ENCODE measurements around the gene SCD. TPM values are rescaled to one million over a fixed set of nuclear protein-coding genes. Genes with fewer than 3 reads are reported as not detected.
"Not testable (repeated sequence)": the region's sequence is repeated elsewhere in the genome, so short reads cannot be mapped to it uniquely, and the experiment has no call there.

The SCD gene
- 819 and 937 TPM in 2 replicates for total RNA-seq

GRCh38 chr10:100346765-100347567, at the start of gene SCD:
Gene SCD (plus strand): TSS chr10:100347233. CDS start chr10:100347505, 272 bp downstream.
- peak within 1 kb of the TSS; percentile 96 for H3K4me3 ChIP-seq (ENCODE audit: low read depth, low read length)
- TF ChIP-seq, protein P1, sequence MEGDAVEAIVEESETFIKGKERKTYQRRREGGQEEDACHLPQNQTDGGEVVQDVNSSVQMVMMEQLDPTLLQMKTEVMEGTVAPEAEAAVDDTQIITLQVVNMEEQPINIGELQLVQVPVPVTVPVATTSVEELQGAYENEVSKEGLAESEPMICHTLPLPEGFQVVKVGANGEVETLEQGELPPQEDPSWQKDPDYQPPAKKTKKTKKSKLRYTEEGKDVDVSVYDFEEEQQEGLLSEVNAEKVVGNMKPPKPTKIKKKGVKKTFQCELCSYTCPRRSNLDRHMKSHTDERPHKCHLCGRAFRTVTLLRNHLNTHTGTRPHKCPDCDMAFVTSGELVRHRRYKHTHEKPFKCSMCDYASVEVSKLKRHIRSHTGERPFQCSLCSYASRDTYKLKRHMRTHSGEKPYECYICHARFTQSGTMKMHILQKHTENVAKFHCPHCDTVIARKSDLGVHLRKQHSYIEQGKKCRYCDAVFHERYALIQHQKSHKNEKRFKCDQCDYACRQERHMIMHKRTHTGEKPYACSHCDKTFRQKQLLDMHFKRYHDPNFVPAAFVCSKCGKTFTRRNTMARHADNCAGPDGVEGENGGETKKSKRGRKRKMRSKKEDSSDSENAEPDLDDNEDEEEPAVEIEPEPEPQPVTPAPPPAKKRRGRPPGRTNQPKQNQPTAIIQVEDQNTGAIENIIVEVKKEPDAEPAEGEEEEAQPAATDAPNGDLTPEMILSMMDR (IDR thresholded peaks at IDR 0.05; ENCODE audit: insufficient read depth, low read depth, low read length), result no peak
- peak; percentile 96 for DNase-seq (ENCODE audit: low read depth)

DNA sequence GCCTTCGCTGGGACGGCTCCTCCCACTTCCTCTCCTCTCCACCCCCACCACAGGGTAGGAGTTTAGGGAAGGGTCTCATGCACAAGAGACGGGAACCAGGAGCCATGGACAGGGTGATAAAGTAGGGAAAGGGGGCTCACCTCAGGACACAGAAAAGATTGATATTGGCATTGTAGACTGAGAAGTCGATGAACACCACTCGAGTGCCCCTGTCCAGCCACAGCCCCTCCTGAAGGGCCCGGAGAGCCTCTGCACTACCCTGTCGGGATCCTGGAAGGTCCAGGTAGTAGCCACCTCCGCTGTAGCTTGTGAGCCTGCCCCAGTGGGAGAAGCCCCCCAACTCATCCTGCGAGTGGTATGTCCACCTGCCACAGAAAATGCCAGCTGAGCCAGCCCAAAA, 49.8 kb upstream of the SCD start:
- TF ChIP-seq, protein P1 (IDR thresholded peaks at IDR 0.05; ENCODE audit: insufficient read depth, low read depth, low read length), result no peak
- H3K4me3 ChIP-seq (ENCODE audit: low read depth, low read length), result no peak overlapping the region
- DNase-seq (ENCODE audit: low read depth), result no peak

DNA sequence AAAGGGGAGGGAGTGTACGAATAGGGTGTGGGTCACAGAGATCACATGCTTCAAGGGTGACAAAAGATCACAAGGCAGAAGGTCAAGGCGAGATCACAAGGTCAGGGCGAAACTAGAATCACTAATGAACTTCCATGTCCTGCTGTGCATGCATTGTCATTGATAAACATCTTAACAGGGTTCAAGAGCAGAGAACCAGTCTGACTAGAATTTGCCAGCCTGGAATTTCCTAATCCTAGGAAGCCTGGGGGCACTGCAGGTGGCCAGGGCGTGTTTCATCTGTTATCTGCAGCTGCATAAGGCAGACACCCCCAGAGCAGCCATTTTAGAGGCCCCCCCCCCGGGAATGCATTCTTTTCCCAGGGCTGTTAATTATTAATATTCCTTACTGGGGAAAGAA, 45.9 kb upstream of the SCD start:
- DNase-seq (ENCODE audit: low read depth); H3K4me3 ChIP-seq (ENCODE audit: low read depth, low read length): not testable (repeated sequence)

- TF ChIP-seq, protein P1 (IDR thresholded peaks at IDR 0.05; ENCODE audit: insufficient read depth, low read depth, low read length), result peak; percentile 68
- DNase-seq (ENCODE audit: low read depth), result peak; percentile 28
- H3K4me3 ChIP-seq (ENCODE audit: low read depth, low read length), result no peak overlapping the region
These were observed 43.2 kb upstream of the SCD start for GRCh38 chr10:100303724-100304319.

GRCh38 chr10:100304414-100304813, 42.6 kb upstream of the SCD start:
- TF ChIP-seq, protein P1 (IDR thresholded peaks at IDR 0.05; ENCODE audit: insufficient read depth, low read depth, low read length), result no peak
- no peak overlapping the region for H3K4me3 ChIP-seq (ENCODE audit: low read depth, low read length)
- no peak for DNase-seq (ENCODE audit: low read depth)

DNA sequence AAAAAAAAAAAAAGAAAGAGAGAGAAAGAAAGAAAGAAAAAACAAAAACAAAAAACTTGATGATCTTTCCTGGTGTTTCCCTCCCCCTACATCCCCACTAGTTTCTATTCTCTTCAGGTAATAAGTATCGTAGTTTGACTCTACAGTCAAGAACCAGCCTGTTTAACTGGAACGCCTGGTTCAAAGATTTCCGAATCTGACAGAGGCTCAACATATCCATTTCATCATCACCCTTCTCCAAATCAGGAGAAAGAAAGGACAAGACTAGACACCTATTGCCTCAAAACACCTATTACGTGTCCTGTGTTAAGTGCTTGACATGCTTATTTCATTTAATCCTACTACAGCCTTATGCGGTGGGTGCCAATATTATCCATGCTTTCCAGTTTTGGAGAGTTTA, 40.2 kb upstream of the SCD start:
- H3K4me3 ChIP-seq (ENCODE audit: low read depth, low read length), result no peak overlapping the region
- DNase-seq (ENCODE audit: low read depth), result no peak
- TF ChIP-seq, protein P1 (IDR thresholded peaks at IDR 0.05; ENCODE audit: insufficient read depth, low read depth, low read length), result no peak

DNA sequence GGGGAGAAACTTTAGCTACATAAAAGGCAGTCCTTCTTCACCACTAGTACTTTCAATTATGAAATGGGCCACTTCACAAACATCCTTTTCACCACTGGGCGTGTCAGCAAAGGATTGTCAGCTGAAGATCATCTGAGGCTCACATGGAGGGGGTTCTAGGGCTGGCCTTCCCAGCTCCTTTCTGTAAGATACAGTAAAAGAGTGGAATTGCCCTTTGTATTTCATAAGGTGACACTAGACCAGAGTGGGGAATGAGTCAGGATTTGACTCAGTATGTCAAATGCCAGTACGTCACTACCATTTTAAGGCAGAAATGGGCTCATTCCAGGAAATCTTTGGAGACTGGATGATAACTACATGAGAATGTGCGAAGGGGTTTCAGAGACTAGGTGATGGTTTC, 39.3 kb upstream of the SCD start:
- no peak overlapping the region for H3K4me3 ChIP-seq (ENCODE audit: low read depth, low read length)
- TF ChIP-seq, protein P1 (IDR thresholded peaks at IDR 0.05; ENCODE audit: insufficient read depth, low read depth, low read length), result no peak
- DNase-seq (ENCODE audit: low read depth), result peak; percentile 15
